Neuronal stem cell (in vitro differentiated cells): ENCODE data around the gene SANBR.

Experiments used
- DNase-seq: peaks from one replicate; pipeline ENCODE4 v3.0.0-alpha.2; 2013; ENCODE audit warnings: low spot score
- H2AFZ ChIP-seq: one replicate; pipeline ENCODE4 v1.6.1; 2013; ENCODE audit warnings: mild to moderate bottlenecking, low read length, inconsistent platforms
- H2AK5ac ChIP-seq: 2 replicates; pipeline ENCODE4 v1.6.1; 2013; ENCODE audit warnings: low read depth, mild to moderate bottlenecking, inconsistent platforms, low read length, moderate library complexity, mixed read lengths
- H2BK120ac ChIP-seq: 2 replicates; pipeline ENCODE4 v1.6.1; 2013; ENCODE audit warnings: low read depth, mild to moderate bottlenecking, inconsistent platforms, low read length, moderate library complexity, mixed read lengths
- H2BK12ac ChIP-seq: one replicate; pipeline ENCODE4 v1.6.1; 2013; ENCODE audit warnings: low read length, inconsistent platforms
- H2BK15ac ChIP-seq: 2 replicates; pipeline ENCODE4 v1.6.1; 2013; ENCODE audit warnings: mild to moderate bottlenecking, low read length, inconsistent platforms, mixed read lengths
- H2BK5ac ChIP-seq: one replicate; pipeline ENCODE4 v1.6.1; 2013; ENCODE audit warnings: inconsistent platforms, mild to moderate bottlenecking, low read length, moderate library complexity
- H3K14ac ChIP-seq: one replicate; pipeline ENCODE4 v1.6.1; 2013; ENCODE audit warnings: low read length, inconsistent platforms
- H3K18ac ChIP-seq: 2 replicates; pipeline ENCODE4 v1.6.1; 2013; ENCODE audit warnings: low read length, inconsistent platforms
- H3K23ac ChIP-seq: 2 replicates; pipeline ENCODE4 v1.6.1; 2013; ENCODE audit warnings: low read depth, mild to moderate bottlenecking, mixed read lengths, low read length, inconsistent platforms; ENCODE audit not compliant: poor library complexity
- H3K27ac ChIP-seq: replicated peaks from 3 replicates; pipeline ENCODE4 v1.5.1; 2013; ENCODE audit warnings: low read length, inconsistent platforms
- H3K27me3 ChIP-seq, 3 experiments: 2 replicates each; pipeline ENCODE4 v1.6.1; 2013; ENCODE audit warnings: low read length in 3 of 3, mild to moderate bottlenecking in 2 of 3, inconsistent platforms in 1 of 3, low read depth in 1 of 3, mixed read lengths in 1 of 3, moderate library complexity in 1 of 3; ENCODE audit not compliant: control insufficient read depth in 3 of 3, insufficient read depth in 3 of 3
- H3K36me3 ChIP-seq, 2 donors: replicated peaks in 1 of 2; 2 replicates each; pipeline ENCODE4 v1.6.1; 2013; ENCODE audit warnings: low read length in 2 of 2; ENCODE audit not compliant: control insufficient read depth in 2 of 2, insufficient read depth in 2 of 2
- H3K4ac ChIP-seq: 2 replicates; pipeline ENCODE4 v1.6.1; 2013; ENCODE audit warnings: inconsistent platforms, mild to moderate bottlenecking, low read length, moderate library complexity
- H3K4me1 ChIP-seq, 2 donors: 1 replicate in 1 of 2; 2 replicates in 1 of 2; pipeline ENCODE4 v1.6.1; 2013; ENCODE audit warnings: low read length in 2 of 2, low read depth in 1 of 2; ENCODE audit not compliant: control insufficient read depth in 2 of 2, insufficient read depth in 1 of 2
- H3K4me2 ChIP-seq: one replicate; pipeline ENCODE4 v1.6.1; 2013; ENCODE audit warnings: mild to moderate bottlenecking, low read length, inconsistent platforms; ENCODE audit not compliant: insufficient read depth, poor library complexity, severe bottlenecking
- H3K4me3 ChIP-seq, 2 donors: 2 replicates each; pipeline ENCODE4 v1.5.1; 2013; ENCODE audit warnings: low read length in 2 of 2, mild to moderate bottlenecking in 2 of 2, inconsistent platforms in 1 of 2, moderate library complexity in 1 of 2
- H3K79me1 ChIP-seq: one replicate; pipeline ENCODE4 v1.6.1; 2013; ENCODE audit warnings: low read depth, mild to moderate bottlenecking, inconsistent platforms, low read length, moderate library complexity
- H3K9ac ChIP-seq: one replicate; pipeline ENCODE4 v1.6.1; 2013; ENCODE audit warnings: mild to moderate bottlenecking, low read depth, low read length, inconsistent platforms; ENCODE audit not compliant: poor library complexity
- H3K9me3 ChIP-seq, 2 donors: replicated peaks in 1 of 2; 2 replicates each; pipeline versions ENCODE3 to v1.6.1; 2013; ENCODE audit warnings: low read length in 2 of 2, mild to moderate bottlenecking in 2 of 2, inconsistent platforms in 1 of 2, low read depth in 1 of 2, mixed read lengths in 1 of 2, moderate library complexity in 1 of 2; ENCODE audit not compliant: control insufficient read depth in 2 of 2, insufficient read depth in 1 of 2
- H4K8ac ChIP-seq: one replicate; pipeline ENCODE4 v1.6.1; 2013; ENCODE audit warnings: low read depth, mild to moderate bottlenecking, inconsistent platforms, low read length, moderate library complexity
- H4K91ac ChIP-seq: one replicate; pipeline ENCODE4 v1.6.1; 2013; ENCODE audit warnings: low read length, low read depth, mild to moderate bottlenecking, inconsistent platforms; ENCODE audit not compliant: poor library complexity
- WGBS, 2 donors: extraction: QIAGEN DNeasy Blood & Tissue Kit; methylation state at CpG; one replicate each; pipeline ENCODE4 v1.1.7; 2013; ENCODE audit warnings: missing lambda C conversion rate in 2 of 2, mixed read lengths in 1 of 2; ENCODE audit not compliant: insufficient read length in 2 of 2, insufficient replicate concordance in 1 of 2; ENCODE audit errors: extremely low coverage in 2 of 2; 5-methylcytosine and 5-hydroxymethylcytosine counted together

The SANBR gene

DNA sequence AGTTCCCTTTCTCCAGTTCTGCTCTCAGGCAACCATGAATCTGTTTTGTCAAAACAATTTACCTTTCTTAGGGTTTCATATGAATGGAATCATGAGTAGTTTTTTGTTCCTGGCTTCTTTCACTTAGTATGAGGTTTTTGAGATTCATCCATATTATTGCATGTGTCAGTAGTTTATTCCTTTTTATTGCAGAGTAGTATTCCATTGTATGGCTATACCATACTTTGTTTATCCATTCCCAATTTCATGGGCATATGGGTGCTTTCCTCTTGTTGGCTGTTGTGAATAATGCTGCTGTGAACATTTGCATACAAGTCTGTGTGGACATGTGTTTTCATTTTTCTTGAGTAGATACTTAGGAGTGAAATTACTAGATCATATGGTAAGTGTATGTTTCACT is 46.0 kb downstream of the SANBR start:
- no peak for DNase-seq
- H3K9me3 ChIP-seq: peaks cover 5 to 40% of the 10 kb centered on the region in 2 donors
- no peak overlapping the region for H3K4me3 ChIP-seq
- no peak overlapping the region for H2BK12ac ChIP-seq
- no peak overlapping the region for H2BK120ac ChIP-seq
- peaks cover 5 to 91% of the 10 kb centered on the region in 2 donors for H3K36me3 ChIP-seq
- H2AFZ ChIP-seq: no peak overlapping the region
- H4K91ac ChIP-seq: no peak overlapping the region
- H3K4ac ChIP-seq: no peak overlapping the region
- no peak overlapping the region for H2BK5ac ChIP-seq
- no peak overlapping the region for H3K9ac ChIP-seq
- H3K18ac ChIP-seq: no peak overlapping the region
- no peaks in the 10 kb centered on the region for H3K79me1 ChIP-seq
- no peak overlapping the region for H3K14ac ChIP-seq
- no peak overlapping the region for H4K8ac ChIP-seq
- H2AK5ac ChIP-seq: no peak overlapping the region
- H3K27me3 ChIP-seq: no peaks in the 10 kb centered on the region
- H3K23ac ChIP-seq: no peak overlapping the region
- no peak overlapping the region for H2BK15ac ChIP-seq
- no peak overlapping the region for H3K27ac ChIP-seq
- no peak overlapping the region for H3K4me2 ChIP-seq
- no peaks in the 10 kb centered on the region for H3K4me1 ChIP-seq

DNA sequence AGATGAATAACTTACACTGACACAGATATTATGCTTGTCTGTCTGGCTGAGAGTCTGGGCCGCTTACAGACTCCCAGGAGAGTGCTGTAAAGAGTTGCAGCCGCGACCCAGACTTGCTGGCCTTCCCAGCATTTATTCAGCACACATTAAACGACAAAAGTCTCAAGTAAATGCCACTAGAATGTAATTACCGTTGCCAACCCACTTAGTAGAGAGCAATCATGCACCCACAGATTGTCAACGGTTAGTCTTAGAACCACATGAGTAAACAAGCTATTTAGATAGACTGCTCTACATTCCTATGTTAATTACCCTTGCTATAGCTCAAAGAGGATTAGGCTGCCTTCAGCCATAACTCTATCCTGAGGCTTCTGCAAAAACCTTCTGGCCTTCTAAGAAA is 48.5 kb downstream of the SANBR start:
- H3K14ac ChIP-seq: no peak overlapping the region
- no peak overlapping the region for H4K8ac ChIP-seq
- H3K36me3 ChIP-seq: peaks cover 7 to 92% of the 10 kb centered on the region in 2 donors
- no peak overlapping the region for H4K91ac ChIP-seq
- H2BK15ac ChIP-seq: no peak overlapping the region
- no peak for DNase-seq
- no peak overlapping the region for H2BK5ac ChIP-seq
- no peak overlapping the region for H3K4ac ChIP-seq
- no peaks in the 10 kb centered on the region for H3K4me1 ChIP-seq
- H3K79me1 ChIP-seq: no peaks in the 10 kb centered on the region
- no peak overlapping the region for H2AFZ ChIP-seq
- no peak overlapping the region for H3K9ac ChIP-seq
- H3K27ac ChIP-seq: no peak overlapping the region
- no peak overlapping the region for H3K23ac ChIP-seq
- no peak overlapping the region for H2BK12ac ChIP-seq
- no peak overlapping the region for H3K4me3 ChIP-seq
- no CpG with 5 or more reads among the region's 6 CpGs for WGBS, 2 donors
- H3K27me3 ChIP-seq: no peaks in the 10 kb centered on the region
- no peak overlapping the region for H3K18ac ChIP-seq
- H3K9me3 ChIP-seq: peaks cover 5 to 40% of the 10 kb centered on the region in 2 donors
- H2BK120ac ChIP-seq: no peak overlapping the region
- no peak overlapping the region for H2AK5ac ChIP-seq
- H3K4me2 ChIP-seq: no peak overlapping the region
